ENCODE results near the gene NCOR1. TPM values are rescaled to one million over a fixed set of nuclear protein-coding genes. Genes with fewer than 3 reads are reported as not detected.
"Not testable (repeated sequence)": the region's sequence is repeated elsewhere in the genome, so short reads cannot be mapped to it uniquely, and the experiment has no call there.

The NCOR1 gene
- total RNA-seq, 1 donor from 2014 or later, result 165 TPM

- no peak for DNase-seq (ENCODE audit: low spot score, unreplicated experiment)
- Mint-ChIP-seq H3K27ac (no peak overlapping the region), H3K4me3 (ENCODE audit: low read depth) (no peak overlapping the region), H3K36me3 (ENCODE audit: insufficient read depth) (peaks cover 30% of the 10 kb centered on the region), H3K27me3 (no peaks in the 10 kb centered on the region), H3K4me1 (ENCODE audit: low read depth) (peaks cover 5% of the 10 kb centered on the region), H3K9me3 (ENCODE audit: low read depth) (no peaks in the 10 kb centered on the region)
- no peak for TF ChIP-seq CTCF (IDR thresholded peaks at IDR 0.05; ENCODE audit: unreplicated experiment)
These were observed 143.3 kb downstream of the NCOR1 start for GRCh38 chr17:16072031-16072430.

- Mint-ChIP-seq H3K4me3 (ENCODE audit: low read depth) (no peak overlapping the region), H3K27me3 (no peaks in the 10 kb centered on the region), H3K36me3 (ENCODE audit: insufficient read depth) (peaks cover 33% of the 10 kb centered on the region), H3K27ac (no peak overlapping the region), H3K4me1 (ENCODE audit: low read depth) (no peaks in the 10 kb centered on the region), H3K9me3 (ENCODE audit: low read depth) (no peaks in the 10 kb centered on the region)
- DNase-seq (ENCODE audit: low spot score, unreplicated experiment), result no peak
- no peak for TF ChIP-seq CTCF (IDR thresholded peaks at IDR 0.05; ENCODE audit: unreplicated experiment)
These were observed 147.0 kb downstream of the NCOR1 start for GRCh38 chr17:16068323-16068722.

GRCh38 chr17:16066125-16066524, 149.2 kb downstream of the NCOR1 start:
- Mint-ChIP-seq H3K27me3 (no peaks in the 10 kb centered on the region), H3K27ac (no peak overlapping the region), H3K4me1 (ENCODE audit: low read depth) (no peaks in the 10 kb centered on the region), H3K9me3 (ENCODE audit: low read depth) (no peaks in the 10 kb centered on the region), H3K4me3 (ENCODE audit: low read depth) (no peak overlapping the region), H3K36me3 (ENCODE audit: insufficient read depth) (peaks cover 40% of the 10 kb centered on the region)
- no peak for DNase-seq (ENCODE audit: low spot score, unreplicated experiment)
- TF ChIP-seq CTCF (IDR thresholded peaks at IDR 0.05; ENCODE audit: unreplicated experiment), result no peak

- Mint-ChIP-seq H3K27me3 (no peaks in the 10 kb centered on the region), H3K4me1 (ENCODE audit: low read depth) (no peaks in the 10 kb centered on the region), H3K36me3 (ENCODE audit: insufficient read depth) (peaks cover 38% of the 10 kb centered on the region), H3K9me3 (ENCODE audit: low read depth) (no peaks in the 10 kb centered on the region), H3K4me3 (ENCODE audit: low read depth) (no peak overlapping the region), H3K27ac (no peak overlapping the region)
- TF ChIP-seq CTCF (IDR thresholded peaks at IDR 0.05; ENCODE audit: unreplicated experiment), result no peak
- no peak for DNase-seq (ENCODE audit: low spot score, unreplicated experiment)
These were observed 153.7 kb downstream of the NCOR1 start for GRCh38 chr17:16061631-16062030.

GRCh38 chr17:16055139-16055538, 160.2 kb downstream of the NCOR1 start:
- H3K27me3 Mint-ChIP-seq; DNase-seq (ENCODE audit: low spot score, unreplicated experiment); H3K27ac Mint-ChIP-seq; H3K4me3 Mint-ChIP-seq (ENCODE audit: low read depth); H3K4me1 Mint-ChIP-seq (ENCODE audit: low read depth): not testable (repeated sequence)
- Mint-ChIP-seq H3K9me3 (ENCODE audit: low read depth) (peaks cover 17% of the 10 kb centered on the region), H3K36me3 (ENCODE audit: insufficient read depth) (peaks cover 54% of the 10 kb centered on the region)

- Mint-ChIP-seq H3K27me3 (no peaks in the 10 kb centered on the region), H3K36me3 (ENCODE audit: insufficient read depth) (peaks cover 49% of the 10 kb centered on the region), H3K27ac (no peak overlapping the region), H3K4me1 (ENCODE audit: low read depth) (no peaks in the 10 kb centered on the region), H3K4me3 (ENCODE audit: low read depth) (no peak overlapping the region), H3K9me3 (ENCODE audit: low read depth) (peaks cover 17% of the 10 kb centered on the region)
- no peak for TF ChIP-seq CTCF (IDR thresholded peaks at IDR 0.05; ENCODE audit: unreplicated experiment)
- no peak for DNase-seq (ENCODE audit: low spot score, unreplicated experiment)
These were observed 162.8 kb downstream of the NCOR1 start for GRCh38 chr17:16052486-16052885.
